Eye (tissue), 1 donor: ENCODE results near the gene TOR1A.
"Not testable (repeated sequence)": the region's sequence is repeated elsewhere in the genome, so short reads cannot be mapped to it uniquely, and the experiment has no call there.

Source experiments
- DNase-seq: peaks from one replicate; pipeline ENCODE4 v3.0.0-alpha.2; 2015

The TOR1A gene

DNA sequence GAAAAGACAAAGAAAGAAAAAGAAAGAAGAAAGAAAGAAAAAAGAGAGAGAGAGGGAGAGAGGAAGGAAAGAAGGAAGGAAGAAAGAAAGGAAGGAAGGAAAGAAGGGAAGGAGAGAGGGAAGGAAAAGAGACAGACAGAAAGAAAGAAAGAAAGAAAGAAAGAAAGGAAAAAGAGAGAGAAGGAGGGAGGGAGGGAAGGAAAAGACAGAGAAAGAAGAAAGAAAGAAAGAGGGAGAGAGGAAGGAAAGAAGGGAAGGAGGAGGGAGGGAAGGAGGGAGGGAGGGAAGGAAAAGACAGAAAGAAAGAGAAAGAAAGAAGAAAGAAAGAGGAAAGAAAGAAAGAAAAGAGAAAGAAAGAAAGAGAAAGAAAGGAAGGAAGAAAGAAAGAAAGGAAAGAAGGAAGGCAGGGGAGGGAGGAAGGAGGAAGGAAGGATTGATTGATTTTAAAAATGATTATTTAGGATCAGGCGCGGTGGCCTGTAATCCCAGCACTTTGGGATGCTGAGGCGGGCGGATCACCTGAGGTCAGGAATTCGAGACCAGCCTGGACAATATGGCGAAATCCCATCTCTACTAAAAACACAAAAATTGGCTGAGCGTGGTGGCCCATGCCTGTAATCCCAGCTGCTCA lies 44.3 kb downstream of the TOR1A start:
- no peak for DNase-seq

DNA sequence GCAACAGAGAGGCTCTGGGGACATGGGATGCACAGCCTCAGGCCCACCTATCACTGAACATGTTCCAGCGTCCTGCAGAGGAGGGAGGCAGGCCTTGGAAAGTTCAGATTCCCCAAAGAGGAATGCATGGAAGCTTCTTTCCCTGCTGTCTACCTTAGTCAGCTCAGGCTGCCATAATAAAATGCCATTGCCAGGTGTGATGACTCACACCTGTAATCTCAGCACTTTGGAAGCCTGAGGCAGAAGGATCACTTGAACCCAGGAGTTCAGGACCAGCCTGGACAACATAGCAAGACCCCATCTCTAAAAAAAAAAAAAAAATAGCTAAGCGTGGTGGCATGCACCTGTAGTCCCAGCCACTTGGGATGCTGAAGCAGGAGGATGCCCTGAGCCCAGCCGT lies 45.5 kb downstream of the TOR1A start:
- DNase-seq: no peak

DNA sequence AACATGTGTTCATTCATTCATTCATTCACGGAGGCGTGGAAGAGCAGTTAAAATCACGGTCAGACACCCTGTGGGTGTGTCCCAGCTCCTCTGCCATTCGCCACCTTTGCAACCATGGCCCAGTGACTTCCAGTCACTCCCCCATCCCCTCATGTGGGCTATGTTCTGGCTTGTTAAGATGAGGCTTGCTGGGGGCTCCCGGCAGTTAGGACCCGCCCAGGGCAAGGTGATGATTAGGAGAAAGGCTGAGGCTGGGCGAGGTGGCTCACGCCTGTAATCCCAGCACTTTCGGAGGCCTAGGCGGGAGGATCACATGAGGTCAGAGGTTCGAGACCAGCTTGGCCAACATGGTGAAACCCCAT lies 46.2 kb downstream of the TOR1A start:
- DNase-seq: no peak

DNA sequence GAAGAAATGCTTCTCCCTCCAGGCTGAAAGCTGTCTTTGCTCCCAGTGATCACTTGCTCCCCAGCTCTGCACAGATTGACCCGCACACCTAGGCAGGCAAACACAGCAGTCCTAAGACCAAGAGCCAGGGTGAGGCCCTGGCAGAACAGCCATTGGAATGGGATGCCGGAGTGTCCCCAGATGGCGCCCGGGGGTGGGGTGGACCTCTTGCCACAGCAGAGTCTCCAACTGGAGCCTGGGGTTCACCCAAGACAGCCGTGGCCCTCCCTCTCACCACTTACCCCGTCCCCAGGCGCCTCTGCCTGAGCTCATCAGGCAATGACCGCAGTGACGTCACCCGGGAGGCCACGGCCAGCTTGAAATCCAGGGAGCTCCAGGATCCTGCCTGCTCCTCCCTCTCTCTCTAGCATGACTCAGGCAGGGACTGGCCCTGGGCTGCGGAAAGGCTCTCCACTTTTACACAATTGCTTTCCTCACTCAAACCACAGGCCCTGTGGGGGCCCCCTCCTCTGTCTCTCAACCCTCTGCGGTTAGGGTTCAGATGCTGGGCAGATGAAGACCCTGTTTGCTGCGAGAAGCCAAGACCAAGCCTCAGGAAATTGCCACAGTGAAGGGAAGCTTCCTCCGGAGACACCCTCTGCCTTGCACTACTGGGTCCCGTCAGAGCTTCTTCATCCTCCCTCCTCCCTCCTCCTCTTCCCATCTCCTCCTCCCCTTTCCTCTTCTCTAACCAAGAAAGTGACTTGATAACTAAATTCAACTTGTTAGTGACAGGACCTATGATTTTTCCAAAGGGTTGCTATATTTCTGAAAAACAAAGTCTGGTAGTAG lies 46.8 kb downstream of the TOR1A start:
- peak; percentile 88 for DNase-seq

DNA sequence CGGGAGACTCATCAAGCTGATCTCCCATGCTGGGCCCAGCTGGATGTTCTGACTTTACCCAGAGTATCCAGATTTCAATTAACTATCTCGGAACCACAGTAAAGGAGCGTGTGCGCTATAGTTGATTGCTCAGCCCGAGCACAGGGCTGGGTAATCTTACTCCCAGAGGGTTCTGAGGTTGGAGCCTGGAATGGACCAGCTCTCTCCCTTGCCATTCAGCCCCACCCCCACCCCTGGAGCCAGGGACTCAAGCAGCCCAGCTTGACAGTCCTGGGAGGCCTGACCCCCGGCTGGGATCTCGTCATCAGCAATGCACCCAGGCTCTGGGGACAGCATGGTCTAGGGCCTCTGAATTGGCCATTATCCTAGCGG lies 47.4 kb downstream of the TOR1A start:
- DNase-seq: no peak

DNA sequence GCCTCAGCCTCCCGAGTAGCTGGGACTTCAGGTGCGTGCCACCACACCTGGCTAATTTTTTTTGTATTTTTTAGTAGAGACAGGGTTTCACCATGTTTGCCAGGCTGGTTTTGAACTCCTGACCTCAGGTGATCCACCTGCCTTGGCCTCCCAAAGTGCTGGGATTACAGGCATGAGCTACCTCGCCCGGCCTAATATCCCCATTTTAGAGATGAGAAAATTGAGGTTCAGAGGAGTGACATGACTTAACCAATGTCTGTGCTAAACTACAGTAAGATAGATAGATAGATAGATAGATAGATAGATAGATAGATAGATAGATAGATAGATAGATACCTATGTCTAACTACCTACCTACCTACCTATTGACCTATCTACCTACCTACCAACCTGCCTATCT lies 47.8 kb downstream of the TOR1A start:
- DNase-seq: not testable (repeated sequence)

DNA sequence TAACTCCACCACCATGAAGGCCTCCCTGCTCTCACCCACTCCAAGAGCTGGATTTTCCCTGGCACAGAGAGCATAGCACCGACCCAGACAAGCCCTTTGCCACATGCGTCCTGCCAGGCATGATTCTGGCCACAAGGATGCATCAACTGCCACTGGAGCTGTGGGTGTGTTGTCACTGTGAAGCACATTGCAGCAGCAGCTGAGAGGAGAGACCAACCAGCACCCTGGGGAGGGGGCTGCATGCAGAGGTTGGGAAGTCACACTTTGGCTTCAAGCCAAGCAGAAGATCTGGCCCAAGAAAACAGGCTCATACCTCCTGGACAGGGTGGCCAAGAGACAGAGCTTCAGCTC lies 48.5 kb downstream of the TOR1A start:
- DNase-seq: no peak

DNA sequence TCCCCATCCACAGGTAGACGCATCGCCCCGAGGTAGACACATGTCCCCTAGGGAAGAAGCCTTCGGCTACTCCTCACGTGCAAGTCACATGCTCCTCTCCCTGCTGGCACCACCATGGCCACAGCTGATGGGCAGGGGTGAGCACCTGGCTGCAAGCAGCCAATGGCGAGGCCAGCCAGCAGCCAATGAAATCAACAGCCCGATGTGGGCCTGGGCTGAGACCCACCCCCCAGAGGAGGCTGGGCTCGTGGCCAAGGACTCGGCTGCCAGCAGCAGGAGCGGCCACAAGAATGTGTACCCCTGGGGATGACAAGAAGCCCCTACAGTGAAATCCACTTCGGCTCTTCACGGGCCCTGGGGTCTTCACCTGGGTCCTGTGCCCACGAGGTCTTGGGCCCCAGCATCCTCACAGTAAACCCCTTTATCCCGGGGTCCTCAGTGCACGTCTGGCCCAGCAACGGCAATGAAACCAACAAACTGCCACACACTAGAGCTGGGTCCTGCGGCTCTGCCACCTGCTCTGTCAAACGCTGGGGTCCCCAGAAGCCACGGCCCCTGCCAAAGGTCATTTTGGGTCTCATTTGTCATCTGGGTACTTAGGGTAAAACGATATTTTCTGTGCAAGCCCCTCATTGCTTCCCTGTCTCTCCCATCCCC lies 49.0 kb downstream of the TOR1A start:
- DNase-seq: no peak

DNA sequence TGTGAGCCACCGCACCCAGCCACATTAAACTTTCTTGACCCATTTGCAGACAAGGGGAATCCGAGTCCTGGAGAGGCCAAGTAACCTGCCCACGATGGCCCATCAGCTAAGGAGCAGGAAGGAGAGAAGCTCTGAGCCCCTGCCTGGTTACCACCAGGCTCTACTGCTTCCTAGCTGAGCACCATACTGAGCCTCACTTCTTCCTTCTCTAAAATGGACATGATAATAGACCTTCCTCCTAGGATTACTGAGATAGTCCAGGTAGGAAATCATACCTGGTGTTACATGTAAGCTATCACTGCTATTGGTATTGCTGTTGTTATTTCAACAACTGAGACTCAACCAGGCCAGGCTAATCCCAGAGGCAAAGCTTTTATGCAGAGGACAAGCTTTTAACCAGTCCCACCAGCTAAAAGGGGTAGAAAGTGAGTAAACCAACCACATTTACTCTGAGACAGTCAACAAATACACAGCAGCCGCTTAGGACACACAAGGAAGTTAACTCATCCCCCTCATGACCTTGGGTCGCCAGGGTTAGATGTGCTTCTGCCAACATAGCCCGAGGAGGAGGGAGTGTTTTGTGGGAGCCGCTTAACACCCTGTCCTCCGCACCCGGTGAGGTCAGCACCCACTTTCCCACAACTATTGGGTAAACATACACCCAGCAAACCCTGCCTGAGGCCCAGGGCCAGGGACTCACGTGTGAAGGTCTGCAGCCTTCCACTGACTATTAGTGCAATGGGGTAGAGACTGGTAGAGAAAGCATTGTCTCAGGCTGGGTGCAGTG lies 50.5 kb downstream of the TOR1A start:
- no peak for DNase-seq

DNA sequence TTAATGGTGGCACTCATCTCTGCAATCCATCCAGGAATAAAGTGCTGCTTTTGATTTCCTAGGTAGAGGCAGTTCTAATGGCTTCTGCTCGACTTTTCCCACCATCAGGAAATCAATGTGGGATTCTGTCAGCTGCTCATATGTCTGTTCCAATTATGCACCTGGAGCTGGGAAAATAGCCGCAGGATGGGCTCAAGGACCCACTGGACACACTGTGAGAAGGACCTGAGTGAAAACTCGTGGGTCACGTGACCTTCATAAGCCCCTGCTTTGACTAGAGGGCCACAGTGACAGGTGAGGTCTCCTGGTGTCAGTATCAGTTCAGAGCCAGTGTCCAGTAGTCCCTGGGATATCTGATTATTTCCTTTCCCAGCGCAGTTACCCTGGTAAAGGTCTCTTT lies 53.2 kb downstream of the TOR1A start:
- peak; percentile 42 for DNase-seq

DNA sequence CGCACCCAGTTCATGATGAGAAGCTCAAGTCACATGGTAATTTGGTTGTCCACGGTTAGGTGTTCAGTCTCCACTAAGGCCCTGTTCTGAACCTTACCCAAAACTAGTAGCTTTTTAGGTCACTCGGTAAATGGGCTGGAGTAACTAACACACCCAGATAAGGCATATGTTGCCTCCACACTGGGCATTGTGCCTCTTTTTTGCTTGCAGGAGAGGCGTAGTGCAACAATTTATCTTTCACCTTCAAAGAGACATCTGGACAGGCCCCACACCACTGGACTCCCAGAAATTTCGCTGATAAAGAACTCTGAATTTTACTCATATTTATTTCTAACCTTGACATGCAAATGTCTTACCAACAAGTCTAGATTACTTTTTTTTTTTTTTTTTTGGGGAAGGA lies 54.3 kb downstream of the TOR1A start:
- no peak for DNase-seq

DNA sequence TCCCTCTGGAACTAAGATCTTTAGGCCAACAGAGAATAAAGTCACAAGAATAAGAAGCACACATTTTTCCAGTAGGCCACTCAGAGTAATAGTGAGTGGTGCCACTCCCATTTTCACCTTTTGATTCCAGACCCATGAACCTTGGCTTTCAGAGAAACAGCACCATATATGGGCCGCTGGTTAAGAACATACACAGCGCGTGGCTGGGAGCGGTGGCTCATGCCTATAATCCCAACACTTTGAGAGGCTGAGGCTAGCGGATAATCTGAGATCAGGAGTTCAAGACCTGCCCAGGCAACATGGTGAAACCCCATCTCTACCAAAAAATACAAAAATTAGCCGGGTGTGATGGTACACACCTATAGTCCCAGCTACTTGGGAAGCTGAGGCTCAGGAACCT lies 55.5 kb downstream of the TOR1A start:
- no peak for DNase-seq

DNA sequence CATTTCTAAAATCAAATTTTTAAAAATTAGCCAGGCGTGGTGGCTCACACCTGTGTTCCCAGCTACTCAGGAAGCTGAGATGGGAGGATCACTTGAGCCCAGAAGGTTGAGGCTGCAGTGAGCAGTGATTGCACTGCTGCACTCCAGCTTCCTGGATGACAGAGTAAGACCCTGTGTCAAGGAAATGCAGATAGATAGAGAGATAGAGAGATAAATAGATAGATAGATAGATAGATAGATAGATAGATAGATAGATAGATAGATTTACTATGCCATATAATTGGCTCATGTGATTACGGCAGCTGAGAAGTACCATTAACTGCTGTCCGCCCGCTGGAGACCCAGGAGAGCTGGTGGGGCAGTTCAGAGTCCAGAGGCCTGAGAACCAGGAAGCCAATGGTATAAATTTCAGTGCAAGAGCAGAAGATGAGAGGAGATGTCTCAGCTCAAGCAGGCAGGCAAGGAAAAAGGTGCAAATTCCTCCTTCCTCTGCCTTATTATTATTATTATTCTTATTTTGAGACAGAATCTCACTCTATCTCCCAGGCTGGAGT lies 58.1 kb downstream of the TOR1A start:
- no peak for DNase-seq

DNA sequence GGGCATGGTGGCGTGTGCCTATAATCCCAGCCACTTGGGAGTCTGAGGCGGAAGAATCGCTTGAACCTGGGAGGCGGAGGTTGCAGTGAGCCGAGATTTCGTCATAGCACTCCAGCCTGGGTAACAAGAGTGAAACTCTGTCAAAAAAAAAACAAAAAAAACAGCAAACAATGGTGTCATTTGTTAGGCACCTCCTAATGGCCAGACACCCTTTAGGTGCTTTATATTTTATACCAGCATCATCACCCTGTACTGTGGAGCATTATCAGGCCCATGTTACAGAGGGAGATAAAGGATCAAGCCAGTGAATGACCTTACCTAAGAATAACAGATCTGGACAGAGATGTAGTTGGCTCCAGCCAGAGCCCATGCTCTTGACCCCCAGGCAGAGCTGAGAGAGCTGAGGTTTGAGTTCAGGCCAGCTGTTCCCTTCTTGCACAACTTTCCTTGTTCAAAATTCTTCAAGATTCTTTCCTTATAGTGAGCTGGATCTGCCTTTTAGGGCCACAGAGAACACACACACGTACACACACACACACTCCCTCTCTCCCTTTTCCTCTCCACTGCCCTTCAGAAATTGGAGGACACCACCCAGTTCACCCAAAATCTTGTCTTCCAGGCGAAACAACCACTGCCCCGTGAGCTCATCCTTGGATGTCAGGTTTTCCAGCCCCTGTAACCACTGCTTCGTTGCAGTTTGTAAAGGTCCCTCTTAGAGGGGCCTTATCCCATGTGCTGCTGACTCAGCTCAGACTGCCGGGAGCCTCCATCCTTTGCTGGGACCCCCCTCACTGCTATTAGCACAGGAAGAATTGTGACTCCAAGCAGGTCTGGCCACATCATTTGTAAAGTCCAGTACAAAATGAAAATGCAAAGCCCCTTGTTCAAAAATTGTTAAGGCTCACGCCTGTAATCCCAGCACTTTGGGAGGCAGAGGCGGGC lies 60.7 kb downstream of the TOR1A start:
- DNase-seq: no peak
